ENCODE measurements around the gene CALML4.
"Not testable (repeated sequence)": the region's sequence is repeated elsewhere in the genome, so short reads cannot be mapped to it uniquely, and the experiment has no call there.

The CALML4 gene

GRCh38 chr15:68175526-68175925, 29.6 kb downstream of the CALML4 start:
- H3K9me3 ChIP-seq (ENCODE audit: severe bottlenecking): no peaks in the 10 kb centered on the region
- no peak for DNase-seq
- H3K27me3 ChIP-seq (ENCODE audit: insufficient read depth, low read depth, severe bottlenecking): no peaks in the 10 kb centered on the region
- H3K36me3 ChIP-seq: peaks cover 35% of the 10 kb centered on the region
- H3K4me3 ChIP-seq (ENCODE audit: low read depth, low read length): no peak overlapping the region
- no peak for TF ChIP-seq CTCF (IDR thresholded peaks at IDR 0.05; ENCODE audit: low read depth, low read length)
- no peak overlapping the region for H3K27ac ChIP-seq

- no peak overlapping the region for H3K4me3 ChIP-seq (ENCODE audit: low read depth, low read length)
- no peak for TF ChIP-seq CTCF (IDR thresholded peaks at IDR 0.05; ENCODE audit: low read depth, low read length)
- no peak for DNase-seq
- H3K27ac ChIP-seq: no peak overlapping the region
- no peaks in the 10 kb centered on the region for H3K27me3 ChIP-seq (ENCODE audit: insufficient read depth, low read depth, severe bottlenecking)
- H3K9me3 ChIP-seq (ENCODE audit: severe bottlenecking): no peaks in the 10 kb centered on the region
- H3K36me3 ChIP-seq: peaks cover 35% of the 10 kb centered on the region
Observed at GRCh38 chr15:68173119-68173518, 32.0 kb downstream of the CALML4 start.

- not testable (repeated sequence) for H3K27ac ChIP-seq; H3K9me3 ChIP-seq (ENCODE audit: severe bottlenecking); H3K4me3 ChIP-seq (ENCODE audit: low read depth, low read length); H3K27me3 ChIP-seq (ENCODE audit: insufficient read depth, low read depth, severe bottlenecking); DNase-seq
- H3K36me3 ChIP-seq: peaks cover 29% of the 10 kb centered on the region
Observed at GRCh38 chr15:68172037-68172436, 33.1 kb downstream of the CALML4 start.

GRCh38 chr15:68166847-68167246, 38.3 kb downstream of the CALML4 start:
- Histone ChIP-seq H3K4me3 (ENCODE audit: low read depth, low read length) (no peak overlapping the region), H3K27ac (no peak overlapping the region), H3K36me3 (peaks cover 19% of the 10 kb centered on the region), H3K27me3 (ENCODE audit: insufficient read depth, low read depth, severe bottlenecking) (no peaks in the 10 kb centered on the region), H3K9me3 (ENCODE audit: severe bottlenecking) (no peaks in the 10 kb centered on the region)
- no peak for DNase-seq
- no peak for TF ChIP-seq CTCF (IDR thresholded peaks at IDR 0.05; ENCODE audit: low read depth, low read length)

- Histone ChIP-seq H3K36me3 (peaks cover 36% of the 10 kb centered on the region), H3K4me3 (ENCODE audit: low read depth, low read length) (no peak overlapping the region), H3K27ac (no peak overlapping the region), H3K27me3 (ENCODE audit: insufficient read depth, low read depth, severe bottlenecking) (no peaks in the 10 kb centered on the region), H3K9me3 (ENCODE audit: severe bottlenecking) (no peaks in the 10 kb centered on the region)
- TF ChIP-seq CTCF (IDR thresholded peaks at IDR 0.05; ENCODE audit: low read depth, low read length): no peak
- DNase-seq: no peak
Observed at GRCh38 chr15:68163191-68163590, 41.9 kb downstream of the CALML4 start.

- DNase-seq: no peak
- Histone ChIP-seq H3K9me3 (ENCODE audit: severe bottlenecking) (no peaks in the 10 kb centered on the region), H3K27me3 (ENCODE audit: insufficient read depth, low read depth, severe bottlenecking) (no peaks in the 10 kb centered on the region), H3K4me3 (ENCODE audit: low read depth, low read length) (no peak overlapping the region), H3K36me3 (peaks cover 50% of the 10 kb centered on the region), H3K27ac (no peak overlapping the region)
- no peak for TF ChIP-seq CTCF (IDR thresholded peaks at IDR 0.05; ENCODE audit: low read depth, low read length)
Observed at GRCh38 chr15:68158046-68158628, 47.0 kb downstream of the CALML4 start.
